Small intestine (tissue), 7 donors: ENCODE measurements around the gene SLC27A1. TPM values are rescaled to one million over a fixed set of nuclear protein-coding genes. Genes with fewer than 3 reads are reported as not detected.
"Not testable (repeated sequence)": the region's sequence is repeated elsewhere in the genome, so short reads cannot be mapped to it uniquely, and the experiment has no call there.

Experiments used
- DNase-seq, 2 donors: peaks; one replicate each; pipeline versions ENCODE4 v3.0.0 to v3.0.0-alpha.2; 2013
- FAIRE-seq: peaks from 2 replicates; lab custom pipeline; 2012; peaks lifted over from hg19 to GRCh38; lab: Jason Lieb, UNC
- H3K27ac ChIP-seq, 3 donors: one replicate each; pipeline ENCODE4 v1.5.1; 2013; ENCODE audit warnings: low read length in 2 of 3, mild to moderate bottlenecking in 2 of 3, control low read depth in 1 of 3, inconsistent platforms in 1 of 3, low read depth in 1 of 3, moderate library complexity in 1 of 3
- H3K27me3 ChIP-seq, 3 donors: one replicate each; pipeline ENCODE4 v1.6.1; 2013; ENCODE audit warnings: low read length in 3 of 3, inconsistent platforms in 1 of 3; ENCODE audit not compliant: control insufficient read depth in 3 of 3, insufficient read depth in 3 of 3
- H3K36me3 ChIP-seq, 3 donors: one replicate each; pipeline ENCODE4 v1.6.1; 2013; ENCODE audit warnings: low read length in 3 of 3, inconsistent platforms in 1 of 3, low read depth in 1 of 3, mild to moderate bottlenecking in 1 of 3, moderate library complexity in 1 of 3; ENCODE audit not compliant: control insufficient read depth in 3 of 3, insufficient read depth in 2 of 3
- H3K4me1 ChIP-seq, 3 donors: one replicate each; pipeline ENCODE4 v1.6.1; 2013; ENCODE audit warnings: low read length in 2 of 3, inconsistent platforms in 1 of 3, low read depth in 1 of 3, mild to moderate bottlenecking in 1 of 3, moderate library complexity in 1 of 3; ENCODE audit not compliant: control insufficient read depth in 3 of 3, insufficient read depth in 2 of 3
- H3K4me3 ChIP-seq, 3 donors: one replicate each; pipeline ENCODE4 v1.5.1; 2013; ENCODE audit warnings: low read length in 3 of 3, control low read depth in 1 of 3, inconsistent platforms in 1 of 3, low read depth in 1 of 3, mild to moderate bottlenecking in 1 of 3, moderate library complexity in 1 of 3
- H3K9me3 ChIP-seq, 2 donors: one replicate each; pipeline ENCODE4 v1.6.1; 2013; ENCODE audit warnings: low read depth in 1 of 2, low read length in 1 of 2; ENCODE audit not compliant: control insufficient read depth in 2 of 2, insufficient read depth in 1 of 2
- WGBS, 3 donors: extraction: QIAGEN DNeasy Blood & Tissue Kit; methylation state at CpG; one replicate each; pipeline ENCODE4 v1.1.7; 2013; 5-methylcytosine and 5-hydroxymethylcytosine counted together
- polyA plus RNA-seq, 4 donors: library from polyadenylated mRNA; stranded (reverse) in 3 of 4; unstranded in 1 of 4; fragments of 200-250 nt in 3 of 4; fragments of 120-200 nt in 1 of 4; gene quantifications; one replicate each; pipeline versions ENCODE4 v1.2.1 to v1.2.3, GENCODE V29; 2013
- donor health status: healthy with polysubstance abuse.
- donor health status: control.
- donor health status: control.
- donor health status: Bipolar disorder and iron deficiency.
- donor health status: healthy.

SLC27A1 gene
- polyA plus RNA-seq, 4 donors: 0.22 to 5.5 (median 3.1) TPM

GRCh38 chr19:17467471-17468301 is 2.6 kb upstream of the SLC27A1 start:
- WGBS, 3 donors: 63 to 75% (median 63%) methylated on average over 12 of the region's 12 CpGs
- Histone ChIP-seq H3K4me3 (no peak overlapping the region), H3K27ac (no peak overlapping the region), H3K9me3 (no peaks in the 10 kb centered on the region), H3K4me1 (peaks cover 0 to 15% (median 0%) of the 10 kb centered on the region in 3 donors), H3K36me3 (no peaks in the 10 kb centered on the region), H3K27me3 (peaks cover 0 to 23% (median 0%) of the 10 kb centered on the region in 3 donors)
- no peak for DNase-seq
- FAIRE-seq: no peak

DNA sequence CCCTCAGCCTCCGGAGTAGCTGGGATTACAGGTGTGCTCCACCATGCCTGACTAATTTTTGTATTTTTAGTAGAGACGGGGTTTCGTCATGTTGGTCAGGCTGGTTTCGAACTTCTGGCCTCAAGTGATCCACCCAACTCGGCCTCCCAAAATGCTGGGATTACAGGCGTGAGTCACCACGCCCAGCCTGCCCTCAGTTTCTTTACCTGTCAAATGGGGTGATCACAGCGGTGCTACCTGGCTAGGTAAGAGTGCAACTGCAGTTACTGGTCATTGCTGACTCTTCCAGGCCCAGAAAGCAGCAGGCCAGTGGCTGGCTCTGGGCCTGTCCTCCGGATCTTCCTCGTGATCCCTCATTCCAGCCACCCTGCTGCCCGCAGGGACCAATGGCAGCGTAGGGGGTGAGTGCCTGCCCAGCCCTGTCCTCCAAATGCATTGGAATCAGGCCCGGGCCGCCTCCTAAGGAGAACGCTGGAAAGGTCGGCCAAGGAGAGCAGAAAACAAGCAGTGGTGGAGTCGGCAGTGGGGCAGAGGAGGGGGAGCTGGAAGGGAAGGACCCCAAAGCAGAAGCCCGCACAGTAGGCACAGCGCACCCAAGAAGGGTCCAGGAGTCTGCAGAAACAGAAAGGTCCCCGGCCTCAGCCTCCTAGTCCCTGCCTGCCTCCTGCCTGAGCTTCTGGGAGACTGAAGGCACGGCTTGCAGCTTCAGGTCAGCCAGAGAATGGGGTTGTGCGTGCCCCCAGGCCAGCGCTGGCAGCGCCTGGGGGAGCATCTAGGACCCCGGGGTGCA is 1.8 kb upstream of the SLC27A1 start:
- Histone ChIP-seq H3K27me3 (peaks cover 0 to 23% (median 0%) of the 10 kb centered on the region in 3 donors), H3K4me3 (peak overlapping the region in 1 of 3 donors; percentile 66), H3K27ac (peak overlapping the region in 1 of 3 donors; percentile 79), H3K9me3 (no peaks in the 10 kb centered on the region), H3K4me1 (peaks cover 0 to 15% (median 0%) of the 10 kb centered on the region in 3 donors), H3K36me3 (no peaks in the 10 kb centered on the region)
- WGBS, 3 donors: 58 to 73% (median 61%) methylated on average over 24 to 25 of the region's 25 CpGs
- DNase-seq (no peak), FAIRE-seq (no peak)

DNA sequence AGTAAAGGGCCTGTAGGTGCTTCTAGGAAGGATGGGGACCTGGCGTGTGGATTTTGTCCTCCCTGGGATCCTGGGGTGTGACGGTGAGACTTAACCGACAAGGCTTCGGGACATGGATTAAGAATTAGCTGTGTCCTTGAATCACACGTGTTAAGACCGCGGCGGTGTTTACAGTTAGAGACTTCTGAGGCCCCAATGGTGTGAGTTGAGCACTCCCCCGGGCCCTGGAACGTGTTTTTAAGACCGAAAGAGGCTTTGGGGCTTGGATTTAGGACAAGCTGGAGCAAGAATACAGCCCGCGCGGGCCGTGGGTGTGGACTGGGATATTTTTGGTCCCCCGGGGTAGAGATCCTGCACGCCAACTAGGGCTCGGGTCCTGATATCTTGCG is 1.2 kb upstream of the SLC27A1 start:
- H3K9me3 ChIP-seq: no peaks in the 10 kb centered on the region
- H3K36me3 ChIP-seq: no peaks in the 10 kb centered on the region
- DNase-seq (peak in 1 of 2 donors; percentile 39), FAIRE-seq (no peak)
- peak overlapping the region in 1 of 3 donors; percentile 79 for H3K27ac ChIP-seq
- 1 to 12% (median 2%) methylated on average over 19 of the region's 19 CpGs for WGBS, 3 donors
- H3K27me3 ChIP-seq: peaks cover 0 to 23% (median 0%) of the 10 kb centered on the region in 3 donors
- peaks cover 0 to 15% (median 0%) of the 10 kb centered on the region in 3 donors for H3K4me1 ChIP-seq
- H3K4me3 ChIP-seq: peak overlapping the region in 2 of 3 donors; percentile 57 to 66

- Histone ChIP-seq H3K9me3 (no peaks in the 10 kb centered on the region), H3K4me1 (peaks cover 0 to 15% (median 0%) of the 10 kb centered on the region in 3 donors), H3K36me3 (no peaks in the 10 kb centered on the region), H3K27me3 (peaks cover 0 to 23% (median 0%) of the 10 kb centered on the region in 3 donors), H3K4me3 (peak overlapping the region; percentile 57 to 66 (median 63)), H3K27ac (peak overlapping the region in 2 of 3 donors; percentile 82)
- FAIRE-seq (no peak), DNase-seq (peak; percentile 83 to 87)
- WGBS, 3 donors: 0 to 1% (median 0%) methylated on average over 23 to 31 of the region's 31 CpGs
Measured at GRCh38 chr19:17469481-17470067, 750 bp upstream of the SLC27A1 start.

GRCh38 chr19:17471410-17472125 is 1.2 kb downstream of the SLC27A1 start:
- WGBS, 3 donors: 39 to 57% (median 52%) methylated on average over 12 of the region's 12 CpGs
- FAIRE-seq: no peak
- peaks cover 0 to 23% (median 0%) of the 10 kb centered on the region in 3 donors for H3K27me3 ChIP-seq
- H3K27ac ChIP-seq: no peak overlapping the region
- peak overlapping the region in 2 of 3 donors; percentile 0 to 66 for H3K4me3 ChIP-seq
- H3K36me3 ChIP-seq: no peaks in the 10 kb centered on the region
- no peak for DNase-seq
- H3K4me1 ChIP-seq: peaks cover 0 to 15% (median 0%) of the 10 kb centered on the region in 3 donors
- no peaks in the 10 kb centered on the region for H3K9me3 ChIP-seq

GRCh38 chr19:17473041-17473440 is 2.7 kb downstream of the SLC27A1 start:
- no peaks in the 10 kb centered on the region for H3K36me3 ChIP-seq
- 46 to 72% (median 50%) methylated on average over 9 of the region's 9 CpGs for WGBS, 3 donors
- DNase-seq: peak in 1 of 2 donors; percentile 44
- no peak overlapping the region for H3K4me3 ChIP-seq
- FAIRE-seq: no peak
- H3K4me1 ChIP-seq: peaks cover 0 to 15% (median 0%) of the 10 kb centered on the region in 3 donors
- H3K27me3 ChIP-seq: peaks cover 0 to 23% (median 0%) of the 10 kb centered on the region in 3 donors
- H3K27ac ChIP-seq: no peak overlapping the region
- no peaks in the 10 kb centered on the region for H3K9me3 ChIP-seq

DNA sequence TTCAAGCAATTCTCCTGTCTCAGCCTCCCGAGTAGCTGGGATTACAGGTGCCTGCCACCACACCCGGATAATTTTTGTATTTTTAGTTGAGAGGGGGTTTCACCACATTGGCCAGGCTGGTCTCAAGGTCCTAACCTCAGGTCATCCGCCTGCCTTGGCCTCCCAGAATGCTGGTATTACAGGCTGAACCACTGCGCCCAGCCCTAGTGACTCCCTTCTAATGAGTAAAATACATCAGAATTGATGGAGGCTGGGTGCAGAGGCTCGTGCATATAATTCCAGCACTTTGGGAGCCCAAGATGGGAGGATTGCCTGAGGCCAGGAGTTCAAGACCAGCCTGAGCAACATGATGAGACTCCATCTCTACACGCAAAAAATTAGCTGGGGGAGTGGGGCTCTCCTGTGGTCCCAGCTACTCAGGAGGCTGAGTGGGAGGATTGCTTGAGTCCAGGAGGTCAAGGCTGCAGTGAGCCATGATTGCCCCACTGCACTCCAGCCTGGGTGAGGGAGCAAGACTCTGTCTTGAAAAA is 4.8 kb downstream of the SLC27A1 start:
- H3K27ac ChIP-seq, DNase-seq, H3K9me3 ChIP-seq, H3K4me3 ChIP-seq, H3K36me3 ChIP-seq, FAIRE-seq, H3K4me1 ChIP-seq: not testable (repeated sequence)
- 74 to 77% (median 76%) methylated on average over 6 of the region's 6 CpGs for WGBS, 3 donors
- H3K27me3 ChIP-seq: peaks cover 0 to 13% (median 0%) of the 10 kb centered on the region in 3 donors
